Measurements from ENCODE around the gene SYT2. TPM values are rescaled to one million over a fixed set of nuclear protein-coding genes. Genes with fewer than 3 reads are reported as not detected.

The SYT2 gene
- total and polyA plus RNA-seq, 10 of the 15 experiments (the other 5 are each of a cell fraction or from before 2014, with no cell fraction given): not detected

DNA sequence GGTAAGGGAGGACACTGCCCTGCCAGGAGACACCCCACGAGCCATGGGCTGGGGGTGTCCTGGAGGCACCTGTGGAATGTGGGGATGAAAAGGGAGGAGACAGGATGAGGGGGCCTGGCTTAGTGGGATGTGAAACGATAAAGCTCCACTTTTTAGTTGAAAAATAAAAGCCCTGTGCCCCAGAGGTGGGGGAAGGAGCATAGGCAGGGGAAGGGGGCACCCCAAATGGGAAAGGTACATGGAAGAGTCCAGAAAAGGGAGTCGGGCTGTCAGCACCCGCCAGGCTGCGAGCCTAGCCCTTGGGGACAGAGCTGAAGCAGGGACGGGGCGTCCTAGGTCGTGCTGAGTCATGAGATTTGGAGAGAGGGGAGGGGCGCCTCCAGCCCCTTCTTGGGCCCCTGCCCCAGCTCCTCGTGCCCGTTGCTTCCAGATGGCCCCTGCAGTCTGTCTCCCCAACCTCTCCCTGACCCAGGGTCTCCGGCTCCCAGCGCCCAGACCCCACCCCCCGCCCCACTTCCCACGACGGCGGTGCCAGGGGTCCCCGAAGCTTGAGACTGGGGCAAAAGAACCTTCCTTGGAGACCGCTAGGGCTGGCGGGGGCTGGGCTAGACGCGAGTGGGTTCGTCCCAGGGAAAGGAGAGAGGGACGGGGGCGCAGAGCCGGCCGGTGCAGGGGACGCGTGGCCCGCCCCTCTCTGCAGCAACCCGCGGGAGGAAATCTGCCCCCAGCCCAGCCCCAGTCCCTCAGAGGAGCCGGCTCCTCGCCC is 795 bp downstream of the SYT2 start:
- RAD21 ChIA-PET (ENCODE audit: unreplicated experiment): no interaction called here
- SMC1A ChIA-PET (ENCODE audit: uncharacterized antibody, unreplicated experiment): no interaction called here
- no peaks in the 10 kb centered on the region for H4K20me1 ChIP-seq (ENCODE audit: control insufficient read depth, insufficient read depth)
- peaks cover 14 to 16% of the 10 kb centered on the region in 2 experiments for H3K27me3 ChIP-seq (replicated peaks in 1 of 2; ENCODE audit: control insufficient read depth in 2 of 2, insufficient read depth in 2 of 2, low read length in 1 of 2)
- no peak overlapping the region for H3K4me2 ChIP-seq (ENCODE audit: control insufficient read depth, insufficient read depth)
- no peak overlapping the region for H3K27ac ChIP-seq (ENCODE audit: control insufficient read depth, insufficient read depth)
- no peak for DNase-seq (ENCODE audit: low read depth, low spot score)
- H3K4me3 ChIP-seq: no peak overlapping the region
- intact Hi-C loops (cut with micrococcal nuclease; ENCODE audit: unreplicated experiment) (loop anchor here (10.0 kb wide), 1 partner anchor 135 kb away; no protein-coding TSS in a partner anchor), in situ Hi-C loops (cut with MboI) (no loop called here)
- no peak for ATAC-seq
- no peak for FAIRE-seq
- WGBS (ENCODE audit: insufficient coverage, insufficient replicate concordance, low lambda C conversion rate, missing lambda C conversion rate): 3% methylated on average over 26 of the region's 34 CpGs
- no peak overlapping the region for H3K9ac ChIP-seq (ENCODE audit: control insufficient read depth, insufficient read depth, low read length)
- no peaks in the 10 kb centered on the region for H3K79me2 ChIP-seq (ENCODE audit: control insufficient read depth, insufficient read depth, low read length)
- no peaks in the 10 kb centered on the region for H3K9me3 ChIP-seq (replicated peaks; ENCODE audit: control insufficient read depth, insufficient read depth, low read length)
- POLR2A ChIA-PET: no interaction called here
- no peaks in the 10 kb centered on the region for H3K36me3 ChIP-seq (ENCODE audit: control insufficient read depth in 2 of 2, insufficient read depth in 2 of 2, low read length in 1 of 2)
- H3K4me1 ChIP-seq (ENCODE audit: control insufficient read depth, insufficient read depth, low read length): no peaks in the 10 kb centered on the region
- H2AFZ ChIP-seq (ENCODE audit: control insufficient read depth, low read depth, low read length): no peak overlapping the region
- CTCF ChIA-PET: interaction anchor here (1.0 to 1.9 kb wide), 2 partner anchors 10 to 517 kb away, joined by 3 to 8 read pairs; no protein-coding TSS in a partner anchor
- BruUV-seq (replicated peaks): no TSS peak
- TF ChIP-seq ZSCAN29 (IDR thresholded peaks at IDR 0.05): no peak
- TF ChIP-seq SREBF2 (IDR thresholded peaks at IDR 0.05; ENCODE audit: low read length): no peak
- TF ChIP-seq, protein P1, sequence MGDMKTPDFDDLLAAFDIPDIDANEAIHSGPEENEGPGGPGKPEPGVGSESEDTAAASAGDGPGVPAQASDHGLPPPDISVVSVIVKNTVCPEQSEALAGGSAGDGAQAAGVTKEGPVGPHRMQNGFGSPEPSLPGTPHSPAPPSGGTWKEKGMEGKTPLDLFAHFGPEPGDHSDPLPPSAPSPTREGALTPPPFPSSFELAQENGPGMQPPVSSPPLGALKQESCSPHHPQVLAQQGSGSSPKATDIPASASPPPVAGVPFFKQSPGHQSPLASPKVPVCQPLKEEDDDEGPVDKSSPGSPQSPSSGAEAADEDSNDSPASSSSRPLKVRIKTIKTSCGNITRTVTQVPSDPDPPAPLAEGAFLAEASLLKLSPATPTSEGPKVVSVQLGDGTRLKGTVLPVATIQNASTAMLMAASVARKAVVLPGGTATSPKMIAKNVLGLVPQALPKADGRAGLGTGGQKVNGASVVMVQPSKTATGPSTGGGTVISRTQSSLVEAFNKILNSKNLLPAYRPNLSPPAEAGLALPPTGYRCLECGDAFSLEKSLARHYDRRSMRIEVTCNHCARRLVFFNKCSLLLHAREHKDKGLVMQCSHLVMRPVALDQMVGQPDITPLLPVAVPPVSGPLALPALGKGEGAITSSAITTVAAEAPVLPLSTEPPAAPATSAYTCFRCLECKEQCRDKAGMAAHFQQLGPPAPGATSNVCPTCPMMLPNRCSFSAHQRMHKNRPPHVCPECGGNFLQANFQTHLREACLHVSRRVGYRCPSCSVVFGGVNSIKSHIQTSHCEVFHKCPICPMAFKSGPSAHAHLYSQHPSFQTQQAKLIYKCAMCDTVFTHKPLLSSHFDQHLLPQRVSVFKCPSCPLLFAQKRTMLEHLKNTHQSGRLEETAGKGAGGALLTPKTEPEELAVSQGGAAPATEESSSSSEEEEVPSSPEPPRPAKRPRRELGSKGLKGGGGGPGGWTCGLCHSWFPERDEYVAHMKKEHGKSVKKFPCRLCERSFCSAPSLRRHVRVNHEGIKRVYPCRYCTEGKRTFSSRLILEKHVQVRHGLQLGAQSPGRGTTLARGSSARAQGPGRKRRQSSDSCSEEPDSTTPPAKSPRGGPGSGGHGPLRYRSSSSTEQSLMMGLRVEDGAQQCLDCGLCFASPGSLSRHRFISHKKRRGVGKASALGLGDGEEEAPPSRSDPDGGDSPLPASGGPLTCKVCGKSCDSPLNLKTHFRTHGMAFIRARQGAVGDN (IDR thresholded peaks at IDR 0.05): no peak
- no peak for TF ChIP-seq BACH1 (IDR thresholded peaks at IDR 0.05; ENCODE audit: borderline replicate concordance)
- no peak for TF ChIP-seq RCOR1 (conservative IDR thresholded peaks at IDR 0.05; ENCODE audit: low read depth, low read length)
- no peak for TF ChIP-seq SMAD5 (IDR thresholded peaks at IDR 0.05; ENCODE audit: low read depth)
- TF ChIP-seq NFYA (IDR thresholded peaks at IDR 0.05; ENCODE audit: borderline replicate concordance, low read depth, low read length): no peak
- TF ChIP-seq BHLHE40 (IDR thresholded peaks at IDR 0.05; ENCODE audit: borderline replicate concordance in 1 of 2, low read depth in 2 of 2, low read length in 1 of 2): no peak
- TF ChIP-seq CREB1 (IDR thresholded peaks at IDR 0.05; ENCODE audit: low read depth): no peak
- TF ChIP-seq REST (IDR thresholded peaks at IDR 0.05; ENCODE audit: low read depth, low read length): no peak
- TF ChIP-seq EGR1 (IDR thresholded peaks at IDR 0.05; ENCODE audit: borderline replicate concordance in 1 of 2, low read depth in 2 of 2, low read length in 2 of 2): no peak
- TF ChIP-seq HDGF (IDR thresholded peaks at IDR 0.05): no peak
- no peak for TF ChIP-seq PKNOX1 (IDR thresholded peaks at IDR 0.05)
- TF ChIP-seq CBFB (IDR thresholded peaks at IDR 0.05; ENCODE audit: low read depth): no peak
